ENCODE measurements around the gene EEF1AKMT1. TPM values are rescaled to one million over a fixed set of nuclear protein-coding genes. Genes with fewer than 3 reads are reported as not detected.

The EEF1AKMT1 gene
- total RNA-seq, 2 experiments from 2014 or later, result 1.9 to 2.5 TPM

GRCh38 chr13:20686167-20686566, 87.6 kb downstream of the EEF1AKMT1 start:
- H3K4me3 Mint-ChIP-seq, result no peak overlapping the region
- no peak for TF ChIP-seq CTCF (IDR thresholded peaks at IDR 0.05)
- H3K4me1 Mint-ChIP-seq (ENCODE audit: low read depth), result no peaks in the 10 kb centered on the region
- H3K9me3 Mint-ChIP-seq, result no peaks in the 10 kb centered on the region
- DNase-seq, result no peak
- no peak for ATAC-seq (ENCODE audit: poor library complexity)
- Histone ChIP-seq H3K4me1 (ENCODE audit: insufficient read depth, low read length) (no peaks in the 10 kb centered on the region), H3K27me3 (ENCODE audit: control insufficient read depth in 1 of 2, insufficient read depth in 2 of 2, low read length in 2 of 2) (no peaks in the 10 kb centered on the region), H3K4me3 (ENCODE audit: low read length) (no peak overlapping the region), H3K36me3 (ENCODE audit: insufficient read depth, low read length) (no peaks in the 10 kb centered on the region), H3K27ac (ENCODE audit: low read depth in 1 of 2, low read length in 2 of 2) (no peak overlapping the region), H3K9me3 (ENCODE audit: control insufficient read depth in 1 of 2, insufficient read depth in 1 of 2, low read length in 2 of 2) (no peaks in the 10 kb centered on the region)
- H3K36me3 Mint-ChIP-seq (ENCODE audit: low read depth), result peaks cover 6% of the 10 kb centered on the region
- H3K27me3 Mint-ChIP-seq, result no peaks in the 10 kb centered on the region
- no peak overlapping the region for H3K27ac Mint-ChIP-seq
- CTCF ChIA-PET, result interaction anchor here (0.6 kb wide), 2 partner anchors 58 to 489 kb away, joined by 3 read pairs; no protein-coding TSS in a partner anchor
- intact Hi-C loops (cut with DNase I, micrococcal nuclease), result no loop called here
- POLR2A ChIA-PET, result no interaction called here

GRCh38 chr13:20685092-20685491, 88.7 kb downstream of the EEF1AKMT1 start:
- H3K4me1 Mint-ChIP-seq (ENCODE audit: low read depth), result no peaks in the 10 kb centered on the region

GRCh38 chr13:20684546-20684945, 89.2 kb downstream of the EEF1AKMT1 start:
- DNase-seq (no peak), ATAC-seq (ENCODE audit: poor library complexity) (no peak)
- H3K27me3 ChIP-seq (ENCODE audit: control insufficient read depth in 1 of 2, insufficient read depth in 2 of 2, low read length in 2 of 2), result no peaks in the 10 kb centered on the region
- no peak overlapping the region for H3K4me3 ChIP-seq (ENCODE audit: low read length)
- H3K27me3 Mint-ChIP-seq, result no peaks in the 10 kb centered on the region
- ChIA-PET POLR2A (no interaction called here), CTCF (no interaction called here)
- no peaks in the 10 kb centered on the region for H3K4me1 ChIP-seq (ENCODE audit: insufficient read depth, low read length)
- H3K36me3 ChIP-seq (ENCODE audit: insufficient read depth, low read length), result no peaks in the 10 kb centered on the region
- no peak overlapping the region for H3K4me3 Mint-ChIP-seq
- H3K36me3 Mint-ChIP-seq (ENCODE audit: low read depth), result peaks cover 19% of the 10 kb centered on the region
- intact Hi-C loops (cut with DNase I, micrococcal nuclease), result no loop called here
- no peaks in the 10 kb centered on the region for H3K4me1 Mint-ChIP-seq (ENCODE audit: low read depth)
- TF ChIP-seq CTCF (IDR thresholded peaks at IDR 0.05), result no peak
- no peak overlapping the region for H3K27ac Mint-ChIP-seq
- H3K9me3 ChIP-seq (ENCODE audit: control insufficient read depth in 1 of 2, insufficient read depth in 1 of 2, low read length in 2 of 2), result no peaks in the 10 kb centered on the region
- H3K9me3 Mint-ChIP-seq, result no peaks in the 10 kb centered on the region
- no peak overlapping the region for H3K27ac ChIP-seq (ENCODE audit: low read depth in 1 of 2, low read length in 2 of 2)

More at GRCh38 chr13:20685092-20685491, 88.7 kb downstream of the EEF1AKMT1 start:
- DNase-seq (no peak), ATAC-seq (ENCODE audit: poor library complexity) (no peak)
- intact Hi-C loops (cut with DNase I, micrococcal nuclease), result no loop called here
- Histone ChIP-seq H3K27me3 (ENCODE audit: control insufficient read depth in 1 of 2, insufficient read depth in 2 of 2, low read length in 2 of 2) (no peaks in the 10 kb centered on the region), H3K4me3 (ENCODE audit: low read length) (no peak overlapping the region), H3K4me1 (ENCODE audit: insufficient read depth, low read length) (no peaks in the 10 kb centered on the region), H3K36me3 (ENCODE audit: insufficient read depth, low read length) (no peaks in the 10 kb centered on the region), H3K9me3 (ENCODE audit: control insufficient read depth in 1 of 2, insufficient read depth in 1 of 2, low read length in 2 of 2) (no peaks in the 10 kb centered on the region), H3K27ac (ENCODE audit: low read depth in 1 of 2, low read length in 2 of 2) (no peak overlapping the region)
- CTCF ChIA-PET, result no interaction called here
- H3K36me3 Mint-ChIP-seq (ENCODE audit: low read depth), result peaks cover 16% of the 10 kb centered on the region
- H3K9me3 Mint-ChIP-seq, result no peaks in the 10 kb centered on the region
- no peak overlapping the region for H3K4me3 Mint-ChIP-seq
- POLR2A ChIA-PET, result no interaction called here
- no peaks in the 10 kb centered on the region for H3K27me3 Mint-ChIP-seq
- no peak overlapping the region for H3K27ac Mint-ChIP-seq
- no peak for TF ChIP-seq CTCF (IDR thresholded peaks at IDR 0.05)
